ENCODE data around the gene TH. TPM values are rescaled to one million over a fixed set of nuclear protein-coding genes. Genes with fewer than 3 reads are reported as not detected.

Gene TH
- total RNA-seq, 2 experiments from 2014 or later, result not detected

- intact Hi-C loops (cut with micrococcal nuclease; ENCODE audit: unreplicated experiment), result no loop called here
- no TSS peak for BruUV-seq (replicated peaks)
- DNase-seq (ENCODE audit: low spot score), result no peak
Measured at GRCh38 chr11:2128511-2129307, 42.9 kb downstream of the TH start.

GRCh38 chr11:2128130-2128510, 43.5 kb downstream of the TH start:
- CTCF ChIA-PET (ENCODE audit: unreplicated experiment), result no interaction called here
- intact Hi-C loops (cut with micrococcal nuclease; ENCODE audit: unreplicated experiment), result no loop called here
- TF ChIP-seq EZH2phosphoT487 (IDR thresholded peaks at IDR 0.05; ENCODE audit: borderline replicate concordance, low read depth, low read length) (no peak), CTCF (conservative IDR thresholded peaks at IDR 0.05; ENCODE audit: low read length) (no peak)
- no TSS peak for BruUV-seq (replicated peaks)
- no peak for DNase-seq (ENCODE audit: low spot score)
- POLR2A ChIA-PET, result no interaction called here
- H3K36me3 ChIP-seq (ENCODE audit: insufficient read depth, low read length), result no peaks in the 10 kb centered on the region
- H3K4me1 ChIP-seq (ENCODE audit: insufficient read depth, low read length, poor library complexity, severe bottlenecking), result no peaks in the 10 kb centered on the region
- H3K27ac ChIP-seq (ENCODE audit: low read depth, low read length, poor library complexity, severe bottlenecking), result no peak overlapping the region
- H3K4me2 ChIP-seq (ENCODE audit: low read length), result no peak overlapping the region
- no peaks in the 10 kb centered on the region for H3K9me3 ChIP-seq (ENCODE audit: low read length)
- no peaks in the 10 kb centered on the region for H3K79me2 ChIP-seq (ENCODE audit: insufficient read depth, low read depth, low read length)
- no peak overlapping the region for H3K4me3 ChIP-seq (ENCODE audit: low read depth, low read length, poor library complexity, severe bottlenecking)
- no peak overlapping the region for H2AFZ ChIP-seq (ENCODE audit: low read length)
- no peaks in the 10 kb centered on the region for H3K9me2 ChIP-seq (ENCODE audit: insufficient read depth, low read length)
- H4K20me1 ChIP-seq (ENCODE audit: insufficient read depth, low read length), result no peaks in the 10 kb centered on the region

More at GRCh38 chr11:2128511-2129307, 42.9 kb downstream of the TH start:
- no peaks in the 10 kb centered on the region for H3K36me3 ChIP-seq (ENCODE audit: insufficient read depth, low read length)
- no peaks in the 10 kb centered on the region for H3K9me3 ChIP-seq (ENCODE audit: low read length)
- no peaks in the 10 kb centered on the region for H4K20me1 ChIP-seq (ENCODE audit: insufficient read depth, low read length)
- H3K4me3 ChIP-seq (ENCODE audit: low read depth, low read length, poor library complexity, severe bottlenecking), result no peak overlapping the region
- no peaks in the 10 kb centered on the region for H3K4me1 ChIP-seq (ENCODE audit: insufficient read depth, low read length, poor library complexity, severe bottlenecking)
- H3K27ac ChIP-seq (ENCODE audit: low read depth, low read length, poor library complexity, severe bottlenecking), result no peak overlapping the region
- ChIA-PET POLR2A (no interaction called here), CTCF (ENCODE audit: unreplicated experiment) (no interaction called here)
- no peaks in the 10 kb centered on the region for H3K9me2 ChIP-seq (ENCODE audit: insufficient read depth, low read length)
- no peak for TF ChIP-seq CTCF (conservative IDR thresholded peaks at IDR 0.05; ENCODE audit: low read length)
- no peak overlapping the region for H2AFZ ChIP-seq (ENCODE audit: low read length)
- H3K4me2 ChIP-seq (ENCODE audit: low read length), result no peak overlapping the region
- H3K79me2 ChIP-seq (ENCODE audit: insufficient read depth, low read depth, low read length), result no peaks in the 10 kb centered on the region

GRCh38 chr11:2127482-2128129, 44.0 kb downstream of the TH start:
- Histone ChIP-seq H3K4me2 (ENCODE audit: low read length) (no peak overlapping the region), H3K4me1 (ENCODE audit: insufficient read depth, low read length, poor library complexity, severe bottlenecking) (no peaks in the 10 kb centered on the region), H4K20me1 (ENCODE audit: insufficient read depth, low read length) (no peaks in the 10 kb centered on the region), H3K9me2 (ENCODE audit: insufficient read depth, low read length) (no peaks in the 10 kb centered on the region), H3K4me3 (ENCODE audit: low read depth, low read length, poor library complexity, severe bottlenecking) (no peak overlapping the region), H3K27ac (ENCODE audit: low read depth, low read length, poor library complexity, severe bottlenecking) (no peak overlapping the region), H3K36me3 (ENCODE audit: insufficient read depth, low read length) (no peaks in the 10 kb centered on the region), H2AFZ (ENCODE audit: low read length) (no peak overlapping the region), H3K79me2 (ENCODE audit: insufficient read depth, low read depth, low read length) (no peaks in the 10 kb centered on the region), H3K9me3 (ENCODE audit: low read length) (no peaks in the 10 kb centered on the region)
- TF ChIP-seq CTCF (conservative IDR thresholded peaks at IDR 0.05; ENCODE audit: low read length), result no peak
- no peak for TF ChIP-seq EZH2phosphoT487 (IDR thresholded peaks at IDR 0.05; ENCODE audit: borderline replicate concordance, low read depth, low read length)
- intact Hi-C loops (cut with micrococcal nuclease; ENCODE audit: unreplicated experiment), result no loop called here
- ChIA-PET CTCF (ENCODE audit: unreplicated experiment) (no interaction called here), POLR2A (no interaction called here)
- no TSS peak for BruUV-seq (replicated peaks)
- no peak for DNase-seq (ENCODE audit: low spot score)

Measured in OCI-LY7 (cell line).